IPS DF 4.7 (cell line): Measurements from ENCODE around the gene TMEM31.
"Not testable (repeated sequence)": the region's sequence is repeated elsewhere in the genome, so short reads cannot be mapped to it uniquely, and the experiment has no call there.

Source experiments
- DNase-seq: peaks from one replicate; pipeline ENCODE4 v3.0.0-alpha.2; 2013; ENCODE audit warnings: low spot score; ENCODE audit errors: extremely low read depth

TMEM31 gene

DNA sequence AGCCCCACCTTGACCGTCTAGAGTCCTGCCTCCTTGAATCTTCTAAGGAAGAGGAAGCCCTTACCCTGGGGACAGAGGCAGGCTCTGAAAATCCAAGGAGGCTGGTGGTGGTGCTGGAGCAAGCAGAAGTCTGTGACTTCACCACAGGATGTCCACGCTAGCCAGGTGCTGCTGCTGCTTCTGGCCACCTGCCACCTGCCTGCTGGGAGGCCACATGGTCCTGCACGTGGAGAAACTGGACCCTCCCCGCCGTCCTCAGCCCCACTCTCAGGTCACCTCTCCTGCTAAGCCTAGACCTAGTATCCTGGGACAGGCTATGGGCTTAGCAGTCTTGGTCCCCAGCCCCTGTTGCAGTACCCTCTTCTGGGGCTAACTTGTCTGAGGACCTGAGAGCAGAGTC lies 15.8 kb downstream of the TMEM31 start:
- no peak for DNase-seq

DNA sequence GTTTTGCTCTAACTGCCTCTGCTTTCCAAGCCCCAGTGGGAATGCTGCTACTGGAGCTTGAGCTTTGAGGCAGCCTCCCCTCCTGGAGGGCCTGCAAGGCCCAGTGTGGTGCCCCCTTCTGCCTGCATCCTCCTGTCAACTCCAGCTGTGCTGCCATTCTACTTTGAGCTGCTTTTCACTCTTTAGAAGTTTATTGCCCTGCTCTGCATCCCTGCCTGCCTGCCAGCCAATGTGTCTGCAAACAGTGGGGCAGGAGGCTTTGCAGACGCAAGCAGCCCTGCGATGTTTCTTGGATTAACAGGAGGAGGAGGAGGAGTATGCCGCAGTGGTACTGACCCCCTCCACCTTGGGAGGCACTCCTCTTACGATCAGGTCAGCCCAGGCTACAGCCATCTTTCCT lies 16.4 kb downstream of the TMEM31 start:
- no peak for DNase-seq

DNA sequence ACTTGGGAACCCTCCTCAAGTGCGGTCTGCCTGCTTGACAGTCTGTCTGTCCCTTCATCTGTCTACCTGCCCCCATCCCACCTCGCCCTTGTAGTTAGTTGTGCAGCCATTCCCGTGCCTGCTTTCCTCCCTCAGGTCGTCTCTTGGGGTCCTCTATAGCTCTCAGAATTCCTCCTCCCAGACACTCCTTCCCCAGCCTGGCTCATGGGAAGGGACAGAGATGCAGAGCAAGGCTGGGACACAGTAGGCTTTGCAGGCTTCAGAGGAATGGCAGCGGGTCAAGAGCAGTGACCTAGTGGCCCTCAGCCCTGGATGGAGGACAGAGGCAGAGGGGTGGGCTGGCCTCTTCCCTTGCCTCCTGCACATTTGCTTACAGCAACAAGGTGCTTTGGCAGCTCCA lies 18.3 kb downstream of the TMEM31 start:
- DNase-seq, result no peak

DNA sequence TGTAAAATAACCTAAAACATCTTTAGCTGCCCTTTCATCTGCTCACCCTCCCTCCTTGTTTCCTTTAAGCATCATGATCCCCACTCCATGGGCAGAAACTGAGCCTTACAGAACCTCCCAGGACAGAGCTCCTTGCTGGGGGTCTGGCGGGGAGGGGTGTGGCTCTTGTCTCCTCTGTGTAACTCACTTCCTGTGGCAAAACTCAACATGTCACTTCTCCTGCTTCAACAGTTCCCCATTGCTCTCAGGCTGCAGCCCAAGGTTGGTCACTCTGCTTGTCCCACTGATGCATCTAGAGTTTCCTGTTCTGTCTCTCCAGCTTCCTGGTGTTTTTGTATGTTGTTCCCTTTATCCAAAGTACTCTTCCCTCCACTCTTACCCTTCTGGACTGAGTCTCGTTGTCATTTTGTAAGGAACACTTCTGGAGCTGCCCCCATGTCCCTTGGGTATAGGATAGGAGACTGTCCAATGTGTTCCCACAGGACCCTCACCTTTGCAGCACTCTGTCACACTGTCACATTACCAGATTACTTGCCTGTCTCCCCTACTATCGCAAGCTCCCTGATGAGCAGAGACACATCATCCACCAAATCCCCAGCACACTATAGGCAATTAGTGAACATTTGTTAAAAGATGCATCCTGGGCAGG lies 19.6 kb downstream of the TMEM31 start:
- no peak for DNase-seq

DNA sequence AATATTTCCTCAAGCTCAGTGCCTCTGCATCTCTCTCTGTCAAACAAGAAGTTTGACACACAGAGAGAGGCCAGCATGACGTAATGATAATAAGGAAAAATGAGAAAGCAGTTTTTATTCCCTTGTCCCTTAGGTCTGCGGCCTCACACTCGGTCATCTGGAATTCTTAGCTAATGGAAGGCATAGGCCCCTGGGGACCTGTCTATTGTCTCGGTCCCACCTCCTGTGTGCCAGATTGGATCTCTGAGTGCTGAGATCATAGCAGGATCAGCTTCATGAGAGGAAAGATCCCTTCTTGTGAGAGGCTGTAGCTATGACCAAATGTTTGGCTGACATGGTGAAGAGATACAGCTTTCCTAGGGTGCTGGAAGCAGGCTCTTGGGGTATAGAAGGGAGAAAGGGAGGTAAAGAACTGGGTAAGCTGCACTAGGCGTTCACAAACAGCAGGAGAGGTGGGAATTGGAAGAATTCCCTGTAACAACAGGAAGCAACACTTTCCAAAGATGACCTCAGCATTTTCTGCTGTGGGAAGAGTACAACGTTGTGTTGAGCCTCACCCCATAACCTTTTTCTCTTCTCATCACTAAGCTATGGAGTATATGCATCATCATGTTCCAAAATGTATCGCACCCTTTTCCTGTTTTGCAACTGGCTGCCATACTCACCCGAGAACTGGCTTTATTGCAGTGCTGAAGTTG lies 20.2 kb downstream of the TMEM31 start:
- DNase-seq, result no peak

DNA sequence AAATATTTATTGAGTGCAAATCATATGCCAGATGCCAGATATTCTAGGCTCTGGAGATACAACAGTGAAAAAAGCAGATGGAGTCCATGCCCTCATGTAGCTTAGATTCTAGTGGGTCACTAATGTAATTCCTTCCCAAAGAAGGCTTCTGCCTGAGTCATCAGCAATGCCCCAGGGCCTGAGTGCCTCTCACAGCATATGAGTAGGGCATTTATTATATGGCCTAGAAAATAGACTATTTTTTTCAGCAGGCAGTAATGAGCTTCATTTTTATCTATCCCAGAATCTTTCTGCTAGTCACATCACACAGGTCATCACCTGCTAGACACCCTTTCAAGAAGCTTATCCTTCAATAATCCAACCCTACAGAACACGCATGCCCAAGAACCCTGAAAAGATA lies 22.3 kb downstream of the TMEM31 start:
- DNase-seq, result no peak

DNA sequence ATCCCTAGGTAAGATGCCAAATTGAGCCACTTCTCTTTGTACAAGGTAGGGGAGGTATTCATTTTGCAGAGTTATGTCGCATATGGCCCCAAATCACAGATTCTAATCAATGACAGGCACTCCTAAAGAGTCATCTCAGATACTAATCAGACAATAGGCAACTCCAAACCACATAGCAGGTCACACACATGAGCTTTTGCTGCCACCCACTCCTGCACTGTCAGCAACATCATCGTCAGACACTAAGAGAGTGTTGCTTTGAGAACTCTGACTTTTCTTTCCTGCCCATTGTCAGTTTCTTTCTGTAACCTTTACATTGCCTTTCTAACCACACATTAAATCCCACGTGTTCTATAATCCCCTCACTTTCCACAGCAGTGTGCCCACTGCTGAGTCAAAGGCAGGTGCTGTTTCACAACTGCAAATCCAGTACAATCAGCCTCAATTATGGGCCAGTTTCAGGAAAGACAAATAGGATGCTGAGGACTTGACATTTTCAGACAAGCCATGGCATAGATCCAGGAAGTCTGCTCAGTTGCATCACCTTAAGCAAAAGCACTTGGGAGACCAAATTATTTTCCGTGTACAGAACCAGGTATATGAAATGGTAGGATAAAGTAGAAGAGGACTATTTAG lies 23.5 kb downstream of the TMEM31 start:
- DNase-seq, result no peak

DNA sequence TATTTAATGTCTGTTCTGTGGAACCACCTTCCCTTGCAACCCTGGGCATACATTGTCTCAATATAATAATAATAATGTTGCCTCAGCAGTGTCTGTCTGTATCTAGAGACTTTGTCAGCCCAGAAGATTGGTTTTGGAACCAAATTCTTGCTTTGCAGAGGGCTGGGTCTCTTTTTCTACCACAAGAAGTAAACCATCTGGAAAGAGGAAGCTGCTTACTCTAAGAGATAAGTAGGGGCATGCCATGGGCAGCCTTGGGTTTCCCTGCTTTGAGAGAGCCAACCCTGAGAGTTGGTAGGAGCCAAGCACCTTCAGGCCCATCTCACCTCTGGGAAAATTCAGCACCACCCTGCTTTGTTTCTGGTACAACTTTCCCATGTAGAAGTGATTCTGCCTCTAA lies 27.0 kb downstream of the TMEM31 start:
- DNase-seq, result no peak

DNA sequence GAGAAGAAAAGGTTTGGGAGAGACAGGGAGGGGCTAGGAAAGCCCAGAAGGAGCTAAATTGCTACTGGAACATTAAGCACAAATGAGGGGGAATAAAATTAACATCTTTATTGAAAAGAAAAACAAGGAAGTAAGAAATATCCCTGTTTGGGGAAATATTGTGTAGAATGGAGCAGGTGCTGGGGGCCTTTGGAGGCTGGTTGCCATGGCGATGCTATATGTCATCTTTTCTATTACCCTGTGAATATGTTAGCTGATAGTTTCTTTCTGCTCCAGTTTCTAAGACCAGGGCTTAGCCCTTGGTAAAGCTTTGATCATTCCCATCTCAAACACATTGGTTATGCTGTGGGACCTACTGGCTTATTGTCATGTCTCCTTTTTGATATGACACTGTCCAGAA lies 28.7 kb downstream of the TMEM31 start:
- DNase-seq, result no peak

DNA sequence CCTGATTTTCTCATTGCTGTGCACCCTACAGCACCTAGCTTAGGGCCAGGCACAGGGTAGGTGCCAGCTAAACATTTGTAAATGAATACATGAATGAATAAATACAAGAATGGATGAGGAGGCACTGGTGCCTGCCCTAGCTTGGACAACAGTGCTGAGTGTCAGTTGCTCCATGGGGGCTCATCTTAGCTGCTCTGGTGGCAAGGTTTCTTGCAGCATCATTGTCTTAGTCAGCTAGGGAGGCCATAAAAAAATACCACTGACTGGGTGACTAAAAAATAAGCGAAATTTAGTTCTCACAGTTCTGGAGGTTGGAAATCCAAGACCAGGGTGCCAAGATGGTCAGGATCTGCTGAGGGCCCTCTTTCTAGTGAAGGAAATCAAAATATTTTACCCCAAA lies 31.2 kb downstream of the TMEM31 start:
- no peak for DNase-seq

DNA sequence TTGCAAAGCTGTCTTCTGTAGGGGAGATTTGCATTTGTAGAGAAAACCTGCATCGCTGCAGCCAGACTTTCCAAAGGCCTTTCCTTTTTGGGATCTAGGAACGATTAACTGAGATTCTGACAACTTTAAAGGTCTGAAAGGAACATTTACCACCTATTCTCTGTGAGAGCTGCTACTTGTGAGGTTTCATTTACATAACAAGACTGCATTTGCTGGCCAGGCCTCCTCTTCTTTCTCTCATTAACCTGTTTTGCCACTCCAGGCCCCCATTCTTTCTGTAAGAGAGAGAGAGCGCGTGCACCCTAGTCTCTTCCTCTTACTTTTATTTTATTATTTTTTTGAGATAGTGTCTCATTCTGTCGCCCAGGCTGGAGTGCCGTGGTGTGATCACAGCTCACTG lies 31.6 kb downstream of the TMEM31 start:
- DNase-seq, result peak; percentile 71

DNA sequence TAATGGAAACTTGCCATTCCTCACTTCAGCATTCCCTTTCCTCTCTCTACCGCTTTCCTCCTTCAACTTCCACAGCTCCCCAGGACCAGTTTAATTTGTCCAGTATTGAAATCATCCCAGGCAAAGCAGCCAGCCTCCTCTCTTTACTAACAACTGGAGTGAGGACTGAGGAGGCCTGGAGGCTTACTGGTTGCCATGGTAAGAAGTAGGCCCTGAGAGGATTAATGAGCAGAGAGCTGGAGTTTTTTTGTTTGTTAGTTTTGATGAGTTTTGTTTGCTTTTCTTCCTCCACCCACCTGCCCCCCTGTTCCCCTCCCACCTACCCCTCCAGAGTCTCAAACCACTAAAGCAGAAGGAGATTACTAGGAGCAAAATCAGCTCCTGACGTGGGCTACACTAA lies 36.5 kb downstream of the TMEM31 start:
- no peak for DNase-seq

DNA sequence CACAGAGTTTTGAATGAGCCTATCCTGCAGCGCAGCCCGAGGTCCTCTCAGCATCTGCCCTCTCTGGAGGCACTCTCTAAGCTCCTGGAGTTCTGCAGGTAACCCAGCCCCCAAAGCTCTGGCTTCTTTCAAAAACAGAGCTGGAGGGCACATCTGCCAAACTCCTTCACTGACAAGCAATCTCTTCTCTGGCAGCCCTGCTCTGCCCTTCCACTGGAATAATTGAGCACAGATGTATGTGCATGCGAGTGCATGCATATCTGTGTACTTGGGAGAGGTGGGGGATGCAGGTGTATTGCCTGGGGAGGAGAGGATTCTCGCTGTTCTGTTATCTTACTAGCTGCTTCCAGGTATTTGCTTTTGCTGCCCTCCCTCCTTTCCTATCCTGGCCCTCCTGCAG lies 43.7 kb downstream of the TMEM31 start:
- no peak for DNase-seq

DNA sequence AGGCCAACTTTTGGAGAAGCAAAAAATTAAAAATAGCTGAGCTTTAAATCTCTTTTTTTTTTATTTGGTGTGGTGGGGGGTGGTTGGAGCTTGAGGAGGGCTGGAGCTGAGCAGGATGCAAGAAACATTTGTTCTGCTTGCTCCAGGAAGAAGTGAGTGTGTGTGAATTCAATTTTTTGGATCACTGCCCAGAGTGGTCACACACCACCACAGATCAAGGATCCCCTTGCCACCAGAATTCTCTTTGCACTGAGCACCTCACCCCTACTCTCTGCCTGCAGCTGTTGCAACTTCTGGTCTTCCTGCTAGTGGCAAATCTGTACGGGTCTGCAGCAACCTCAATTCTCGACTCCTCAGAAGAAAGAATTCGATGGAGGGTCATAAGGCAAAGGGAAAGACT lies 46.0 kb downstream of the TMEM31 start:
- DNase-seq, result no peak

DNA sequence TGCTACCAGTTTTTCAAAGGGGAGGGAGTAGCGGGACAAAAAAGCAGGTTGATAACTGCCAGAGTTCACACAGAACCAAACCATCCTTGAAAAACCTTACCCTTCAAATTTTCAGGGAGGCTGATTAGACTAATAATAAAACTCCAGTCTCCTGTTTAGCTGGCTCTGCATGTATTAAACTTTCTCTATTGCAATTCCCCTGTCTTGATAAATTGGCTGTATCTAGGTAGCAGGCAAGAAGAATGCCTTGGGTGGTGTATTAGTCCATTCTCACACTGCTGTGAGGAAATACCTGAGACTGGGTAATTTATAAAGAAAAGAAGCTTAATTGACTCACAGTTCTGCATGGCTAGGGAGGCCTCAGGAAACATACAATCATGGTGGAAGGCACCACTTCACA lies 47.8 kb downstream of the TMEM31 start:
- DNase-seq, result no peak

DNA sequence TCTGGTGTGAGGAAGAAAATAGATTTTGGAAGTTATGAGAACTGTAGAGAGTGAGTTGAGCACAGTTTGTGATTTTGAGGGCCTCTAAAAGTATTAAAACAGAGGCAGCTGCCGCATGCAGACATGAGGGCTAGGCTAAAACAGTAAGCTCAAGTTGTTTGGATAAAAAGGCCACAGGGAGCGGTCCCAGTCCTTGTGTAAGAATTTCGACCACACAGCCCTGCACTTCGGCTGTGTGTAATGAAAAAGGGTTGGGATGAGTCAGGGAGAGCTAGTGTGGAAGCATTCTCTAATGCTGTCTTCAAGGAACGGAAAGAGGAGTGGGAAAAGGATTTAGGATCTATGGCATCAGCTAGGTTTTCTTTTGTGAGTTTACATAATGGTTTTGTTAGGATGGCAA lies 52.8 kb downstream of the TMEM31 start:
- DNase-seq, result not testable (repeated sequence)
